ENCODE measurements around the gene CPT2.

The CPT2 gene

DNA sequence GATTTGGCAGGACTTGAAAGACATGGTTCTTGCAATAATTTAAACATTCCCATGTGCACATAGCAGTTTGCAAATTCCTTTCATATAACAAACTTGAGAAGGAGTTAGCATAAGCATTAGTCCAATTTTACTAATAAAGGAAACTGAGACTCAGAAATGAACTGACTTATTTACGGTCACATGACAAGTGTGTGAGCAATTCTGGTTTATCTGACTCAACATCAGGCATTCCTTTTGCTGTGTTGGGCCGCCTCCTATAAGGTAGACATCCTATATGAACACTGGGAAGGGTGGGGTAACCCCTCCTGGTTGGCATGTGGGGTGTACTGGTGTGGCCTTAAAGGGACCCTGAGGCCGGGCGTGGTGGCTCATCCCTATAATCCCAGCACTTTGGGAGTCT is 8.5 kb upstream of the CPT2 start:
- no peak overlapping the region for H3K4me3 ChIP-seq (ENCODE audit: control insufficient read depth, low read depth, low read length)
- DNase-seq (ENCODE audit: low read depth), result peak; percentile 45
- TF ChIP-seq, protein P1, sequence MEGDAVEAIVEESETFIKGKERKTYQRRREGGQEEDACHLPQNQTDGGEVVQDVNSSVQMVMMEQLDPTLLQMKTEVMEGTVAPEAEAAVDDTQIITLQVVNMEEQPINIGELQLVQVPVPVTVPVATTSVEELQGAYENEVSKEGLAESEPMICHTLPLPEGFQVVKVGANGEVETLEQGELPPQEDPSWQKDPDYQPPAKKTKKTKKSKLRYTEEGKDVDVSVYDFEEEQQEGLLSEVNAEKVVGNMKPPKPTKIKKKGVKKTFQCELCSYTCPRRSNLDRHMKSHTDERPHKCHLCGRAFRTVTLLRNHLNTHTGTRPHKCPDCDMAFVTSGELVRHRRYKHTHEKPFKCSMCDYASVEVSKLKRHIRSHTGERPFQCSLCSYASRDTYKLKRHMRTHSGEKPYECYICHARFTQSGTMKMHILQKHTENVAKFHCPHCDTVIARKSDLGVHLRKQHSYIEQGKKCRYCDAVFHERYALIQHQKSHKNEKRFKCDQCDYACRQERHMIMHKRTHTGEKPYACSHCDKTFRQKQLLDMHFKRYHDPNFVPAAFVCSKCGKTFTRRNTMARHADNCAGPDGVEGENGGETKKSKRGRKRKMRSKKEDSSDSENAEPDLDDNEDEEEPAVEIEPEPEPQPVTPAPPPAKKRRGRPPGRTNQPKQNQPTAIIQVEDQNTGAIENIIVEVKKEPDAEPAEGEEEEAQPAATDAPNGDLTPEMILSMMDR (conservative IDR thresholded peaks at IDR 0.05; ENCODE audit: control insufficient read depth, insufficient read depth, low read depth, low read length), result no peak

DNA sequence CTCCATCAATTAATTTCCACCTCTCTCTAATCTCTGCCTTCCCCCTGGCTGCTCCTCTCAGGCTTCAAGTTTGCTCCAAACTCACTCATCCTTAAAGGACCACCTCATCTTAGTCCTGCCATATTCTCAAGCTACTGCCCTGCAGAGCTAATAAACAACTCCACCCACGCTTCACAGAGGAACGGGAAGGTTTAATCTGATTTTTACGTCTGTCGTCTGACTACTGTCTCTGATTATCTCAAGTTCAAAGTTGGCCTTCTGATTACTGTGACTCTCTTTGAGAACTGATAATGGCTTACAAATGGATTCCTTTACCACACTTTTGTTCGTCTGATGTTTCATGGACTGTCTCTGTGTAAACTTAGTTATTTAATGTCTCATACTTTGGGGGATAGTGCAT is 7.6 kb upstream of the CPT2 start:
- no peak overlapping the region for H3K4me3 ChIP-seq (ENCODE audit: control insufficient read depth, low read depth, low read length)
- no peak for DNase-seq (ENCODE audit: low read depth)
- TF ChIP-seq, protein P1 (conservative IDR thresholded peaks at IDR 0.05; ENCODE audit: control insufficient read depth, insufficient read depth, low read depth, low read length), result no peak

DNA sequence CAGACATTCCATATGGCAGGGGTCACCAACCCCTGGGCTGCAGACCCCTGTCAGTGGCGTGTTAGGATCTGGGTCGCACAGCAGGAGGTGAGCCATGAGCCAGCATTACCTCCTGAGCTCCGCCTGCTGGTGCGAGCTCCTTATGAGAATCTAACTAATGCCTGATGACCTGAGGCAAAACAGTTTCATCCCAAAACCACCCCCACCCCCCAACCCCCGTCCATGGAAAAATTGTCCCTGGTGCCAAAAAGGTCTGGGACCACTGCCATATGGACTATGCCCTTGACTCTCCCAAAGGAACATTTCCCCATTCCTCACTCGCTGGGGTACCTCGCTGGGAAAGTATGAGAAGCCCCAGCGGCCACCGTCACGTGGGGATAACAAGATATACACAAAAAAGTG is 6.4 kb upstream of the CPT2 start:
- no peak overlapping the region for H3K4me3 ChIP-seq (ENCODE audit: control insufficient read depth, low read depth, low read length)
- TF ChIP-seq, protein P1 (conservative IDR thresholded peaks at IDR 0.05; ENCODE audit: control insufficient read depth, insufficient read depth, low read depth, low read length), result no peak
- no peak for DNase-seq (ENCODE audit: low read depth)

DNA sequence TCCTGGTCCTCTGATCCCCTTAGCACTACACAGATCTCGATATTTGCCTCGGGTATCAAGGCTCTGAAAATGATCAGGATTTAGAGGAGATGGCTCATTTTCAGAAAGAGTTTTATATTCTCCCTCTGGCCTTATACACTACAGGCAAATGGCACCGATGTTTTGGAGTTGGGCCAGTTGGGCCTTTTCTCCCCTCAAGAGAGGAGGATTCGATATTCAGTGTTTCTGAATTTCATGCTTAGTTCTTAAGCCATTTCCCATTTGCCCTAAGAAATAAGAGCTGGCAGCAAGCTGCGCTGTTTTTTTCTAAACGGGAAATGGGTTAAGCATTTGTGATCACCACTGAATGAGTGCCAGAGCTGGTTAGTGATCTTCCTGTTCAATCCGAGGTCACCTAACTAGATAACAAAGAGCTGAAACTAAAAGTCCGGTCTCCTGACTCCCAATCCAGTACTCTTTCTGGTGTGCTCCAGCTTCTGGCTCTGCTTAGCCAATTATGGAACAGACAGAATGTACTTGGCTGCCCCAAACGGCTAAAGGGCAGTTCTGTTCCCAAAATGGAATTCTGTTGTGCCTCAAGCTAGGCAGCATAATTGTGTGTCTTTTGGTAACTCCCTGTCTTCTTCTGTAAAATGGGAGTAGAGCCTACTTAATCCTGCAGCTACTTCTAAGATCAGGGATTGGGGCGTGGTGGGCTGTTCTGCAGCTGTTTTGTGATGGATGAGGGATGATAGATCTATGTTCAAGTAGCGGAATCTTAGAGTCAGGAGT is 1.2 kb upstream of the CPT2 start:
- H3K4me3 ChIP-seq (ENCODE audit: control insufficient read depth, low read depth, low read length), result no peak overlapping the region
- DNase-seq (ENCODE audit: low read depth), result no peak
- TF ChIP-seq, protein P1 (conservative IDR thresholded peaks at IDR 0.05; ENCODE audit: control insufficient read depth, insufficient read depth, low read depth, low read length), result no peak

DNA sequence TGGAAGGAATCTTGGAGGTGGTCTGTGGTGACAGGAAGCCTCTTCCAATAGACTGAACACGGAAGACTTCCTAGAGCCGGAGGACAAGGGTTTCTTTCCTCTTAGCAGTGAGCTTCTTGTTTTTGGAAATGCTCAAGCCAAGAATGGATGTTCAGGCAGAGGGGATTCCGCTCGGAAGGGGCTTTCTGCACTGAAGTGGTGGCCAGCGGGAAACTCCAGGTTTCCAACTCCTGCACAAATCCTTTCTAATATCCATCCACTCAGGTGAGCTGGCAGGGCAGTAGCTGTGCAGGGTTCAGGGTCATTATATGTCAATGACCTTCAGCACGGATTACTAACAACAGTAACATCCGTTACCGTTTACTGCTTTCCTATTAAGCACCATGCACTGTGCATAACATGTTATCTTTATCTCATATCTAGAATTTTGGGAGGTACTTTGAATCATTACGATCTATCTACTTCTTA is 573 bp upstream of the CPT2 start:
- no peak for DNase-seq (ENCODE audit: low read depth)
- TF ChIP-seq, protein P1 (conservative IDR thresholded peaks at IDR 0.05; ENCODE audit: control insufficient read depth, insufficient read depth, low read depth, low read length), result no peak
- peak overlapping the region; percentile 76 for H3K4me3 ChIP-seq (ENCODE audit: control insufficient read depth, low read depth, low read length)

DNA sequence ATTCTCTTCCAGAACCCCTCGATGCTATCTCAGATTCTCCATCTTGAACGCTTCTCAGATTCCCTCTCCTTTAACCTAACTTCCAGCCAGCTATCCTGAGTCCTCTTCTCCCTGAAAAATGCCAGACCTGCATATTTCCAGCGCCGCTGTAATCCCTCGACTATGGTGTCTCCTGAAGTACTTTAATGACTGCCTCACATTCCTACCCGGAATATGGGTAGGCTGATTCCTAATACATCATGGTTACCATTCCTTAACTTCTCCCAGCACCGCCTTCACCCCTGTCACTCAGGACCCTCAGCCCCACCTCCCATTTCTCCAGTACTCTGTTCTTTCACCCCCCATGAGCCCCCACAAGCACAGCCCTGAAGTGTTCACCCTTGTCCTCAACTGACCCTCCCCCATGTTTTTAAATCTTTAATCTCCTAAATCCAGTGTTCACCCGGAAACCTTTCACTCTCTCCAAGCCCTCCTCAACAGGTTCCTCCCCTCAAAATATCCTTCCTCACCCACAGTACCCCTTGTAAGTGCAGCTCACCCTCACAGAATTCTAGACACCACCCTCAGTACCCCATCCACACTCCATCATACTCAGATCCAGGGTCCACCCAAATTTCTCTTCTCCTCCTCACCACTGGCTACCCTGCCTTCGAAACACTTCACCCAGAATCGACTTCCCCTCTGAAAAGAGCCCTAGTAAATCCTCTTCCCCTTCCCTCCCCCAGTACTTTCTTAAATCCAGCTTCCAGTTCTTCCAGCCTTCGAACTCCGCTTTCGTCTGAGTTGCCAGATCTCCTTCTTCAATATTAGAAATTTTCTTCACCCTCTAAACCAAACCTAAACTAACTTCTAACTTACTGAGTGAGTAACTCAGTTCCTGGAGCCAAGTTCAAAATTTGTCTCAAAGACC is 922 bp downstream of the CPT2 start:
- peak; percentile 27 for DNase-seq (ENCODE audit: low read depth)
- TF ChIP-seq, protein P1 (conservative IDR thresholded peaks at IDR 0.05; ENCODE audit: control insufficient read depth, insufficient read depth, low read depth, low read length), result no peak
- peak overlapping the region; percentile 76 for H3K4me3 ChIP-seq (ENCODE audit: control insufficient read depth, low read depth, low read length)
